B cell (primary cell): ENCODE results near the gene PRR3. TPM values are rescaled to one million over a fixed set of nuclear protein-coding genes. Genes with fewer than 3 reads are reported as not detected.

ENCODE experiments used
- ATAC-seq: fragments of 200-7000 bp; cut with Tn5 transposase; one replicate; pipeline ENCODE4 v1.10.0; 2021; ENCODE audit warnings: low read depth, mild to moderate bottlenecking, moderate number of reproducible peaks, moderate library complexity
- CTCF ChIA-PET: fragments of 350-600 bp; sonication (Branson Sonifier 250); formaldehyde crosslinking; loops from one replicate; lab custom pipeline; 2021; ENCODE audit warnings: antibody characterized with exemption, inconsistent platforms; lab: Charles Lee
- POLR2A ChIA-PET: fragments of 350-600 bp; sonication (Branson Sonifier 250); formaldehyde crosslinking; loops from one replicate; lab custom pipeline; 2021; ENCODE audit warnings: antibody characterized with exemption; lab: Charles Lee
- DNase-seq: peaks from one replicate; pipeline ENCODE4 v3.0.0; 2013
- H2AFZ ChIP-seq: 2 replicates; pipeline ENCODE4 v1.6.1; 2012; ENCODE audit warnings: mild to moderate bottlenecking, low read depth, low read length; ENCODE audit not compliant: insufficient read depth, poor library complexity, severe bottlenecking
- H3K27ac ChIP-seq, 2 donors: 1 replicate in 1 of 2; 2 replicates in 1 of 2; pipeline ENCODE4 v1.5.1; 2012 to 2013; ENCODE audit warnings: low read length in 2 of 2, mild to moderate bottlenecking in 2 of 2, moderate library complexity in 1 of 2
- H3K27me3 ChIP-seq, 4 experiments: fragments of 200-600 bp in 1 of 4; sonication (generic) in 1 of 4; replicated peaks in 1 of 4; 1 replicate in 2 of 4; 2 replicates in 2 of 4; pipeline versions ENCODE4 v1.6.1 to v1.7.0; 2013 to 2016; ENCODE audit warnings: low read length in 3 of 4, mild to moderate bottlenecking in 2 of 4, mixed read lengths in 1 of 4, moderate library complexity in 1 of 4; ENCODE audit not compliant: insufficient read depth in 4 of 4, control insufficient read depth in 3 of 4; ENCODE audit errors: control extremely low read depth in 1 of 4
- H3K36me3 ChIP-seq, 2 experiments: replicated peaks in 1 of 2; 1 replicate in 1 of 2; 2 replicates in 1 of 2; pipeline versions ENCODE4 v1.6.1 to v1.7.1; 2013; ENCODE audit warnings: low read length in 1 of 2; ENCODE audit not compliant: insufficient read depth in 2 of 2, control insufficient read depth in 1 of 2; ENCODE audit errors: control extremely low read depth in 1 of 2, extremely low read depth in 1 of 2
- H3K4me1 ChIP-seq, 2 donors: fragments of 200-600 bp in 1 of 2; sonication (generic) in 1 of 2; 1 replicate in 1 of 2; 2 replicates in 1 of 2; pipeline versions ENCODE4 v1.5.1 to v1.6.1; 2013 to 2017; ENCODE audit warnings: low read length in 2 of 2; ENCODE audit not compliant: control insufficient read depth in 2 of 2, insufficient read depth in 2 of 2
- H3K4me2 ChIP-seq: replicated peaks from 2 replicates; pipeline ENCODE3; 2012; ENCODE audit warnings: mild to moderate bottlenecking, low read depth, low read length; ENCODE audit not compliant: poor library complexity, severe bottlenecking
- H3K4me3 ChIP-seq, 5 experiments: fragments of 200-600 bp in 1 of 5; sonication (generic) in 1 of 5; 1 replicate in 3 of 5; 2 replicates in 2 of 5; pipeline versions ENCODE4 v1.5.1 to v1.7.0; 2011 to 2016; ENCODE audit warnings: low read length in 4 of 5, mild to moderate bottlenecking in 4 of 5, low read depth in 2 of 5, control low read depth in 1 of 5, moderate library complexity in 1 of 5; ENCODE audit not compliant: insufficient read depth in 1 of 5; ENCODE audit errors: control extremely low read depth in 1 of 5, extremely low read depth in 1 of 5
- H3K79me2 ChIP-seq: fragments of 200-600 bp; sonication (generic); one replicate; pipeline ENCODE4 v1.6.0; 2016; ENCODE audit warnings: low read length; ENCODE audit not compliant: control insufficient read depth, insufficient read depth
- H3K9ac ChIP-seq: fragments of 200-600 bp; sonication (generic); 2 replicates; pipeline ENCODE4 v1.6.1; 2017; ENCODE audit warnings: mild to moderate bottlenecking, low read length, moderate library complexity
- H3K9me3 ChIP-seq, 3 donors: one replicate each; pipeline versions ENCODE4 v1.6.1 to v1.7.1; 2013; ENCODE audit warnings: low read length in 2 of 3; ENCODE audit not compliant: control insufficient read depth in 2 of 3, insufficient read depth in 1 of 3; ENCODE audit errors: control extremely low read depth in 1 of 3
- H4K20me1 ChIP-seq: 2 replicates; pipeline ENCODE4 v1.6.0; 2012; ENCODE audit warnings: mild to moderate bottlenecking, low read length; ENCODE audit not compliant: insufficient read depth, control insufficient read depth, poor library complexity, severe bottlenecking
- H3K27ac Mint-ChIP-seq: one replicate; pipeline ENCODE4 v1.8.0; 2021; ENCODE audit warnings: mixed read lengths
- H3K27me3 Mint-ChIP-seq: one replicate; pipeline ENCODE4 v1.8.0; 2021; ENCODE audit warnings: mixed read lengths
- H3K4me1 Mint-ChIP-seq: one replicate; pipeline ENCODE4 v1.8.0; 2021; ENCODE audit warnings: mixed read lengths
- H3K4me3 Mint-ChIP-seq: one replicate; pipeline ENCODE4 v1.8.0; 2021; ENCODE audit warnings: mixed read lengths
- H3K9me3 Mint-ChIP-seq: one replicate; pipeline ENCODE4 v1.8.0; 2022; ENCODE audit warnings: mixed read lengths; ENCODE audit not compliant: insufficient read depth
- EZH2 ChIP-seq: IDR thresholded peaks from 2 replicates; pipeline ENCODE4 v1.6.1; 2012; ENCODE audit warnings: borderline replicate concordance, low read depth, mild to moderate bottlenecking, moderate library complexity, low read length; ENCODE audit not compliant: insufficient read depth, poor library complexity, severe bottlenecking
- WGBS: methylation state at CpG from one replicate; pipeline ENCODE4 v1.1.5; 2013; ENCODE audit warnings: missing lambda C conversion rate; ENCODE audit not compliant: insufficient coverage; 5-methylcytosine and 5-hydroxymethylcytosine counted together
- intact Hi-C: fragments of 100-400 bp; cut with micrococcal nuclease; formaldehyde crosslinking; loops from one replicate; pipeline ENCODE4 v1.10.0; 2022
- polyA plus RNA-seq: library from polyadenylated mRNA; depleted of rRNA; stranded (reverse); fragments of >200 nt; gene quantifications from 2 replicates; pipeline ENCODE4 v1.2.3, GENCODE V29; 2012
- total RNA-seq, 2 donors: library from RNA; stranded (reverse); fragments of 120-200 nt in 1 of 2; gene quantifications; 1 replicate in 1 of 2; 2 replicates in 1 of 2; pipeline versions ENCODE4 v1.2.3 to v1.2.4, GENCODE V29; 2013 to 2022
- TF ChIP-seq, protein P1 (sequence below): fragments of 200-600 bp; IDR thresholded peaks from one replicate; pipeline ENCODE4 v1.8.0; 2022; ENCODE audit warnings: antibody characterized with exemption, mild to moderate bottlenecking

The PRR3 gene
- total and polyA plus RNA-seq, 2 donors (not counting 1 experiment from before 2014, with no cell fraction given): 15.0 to 30.3 TPM

DNA sequence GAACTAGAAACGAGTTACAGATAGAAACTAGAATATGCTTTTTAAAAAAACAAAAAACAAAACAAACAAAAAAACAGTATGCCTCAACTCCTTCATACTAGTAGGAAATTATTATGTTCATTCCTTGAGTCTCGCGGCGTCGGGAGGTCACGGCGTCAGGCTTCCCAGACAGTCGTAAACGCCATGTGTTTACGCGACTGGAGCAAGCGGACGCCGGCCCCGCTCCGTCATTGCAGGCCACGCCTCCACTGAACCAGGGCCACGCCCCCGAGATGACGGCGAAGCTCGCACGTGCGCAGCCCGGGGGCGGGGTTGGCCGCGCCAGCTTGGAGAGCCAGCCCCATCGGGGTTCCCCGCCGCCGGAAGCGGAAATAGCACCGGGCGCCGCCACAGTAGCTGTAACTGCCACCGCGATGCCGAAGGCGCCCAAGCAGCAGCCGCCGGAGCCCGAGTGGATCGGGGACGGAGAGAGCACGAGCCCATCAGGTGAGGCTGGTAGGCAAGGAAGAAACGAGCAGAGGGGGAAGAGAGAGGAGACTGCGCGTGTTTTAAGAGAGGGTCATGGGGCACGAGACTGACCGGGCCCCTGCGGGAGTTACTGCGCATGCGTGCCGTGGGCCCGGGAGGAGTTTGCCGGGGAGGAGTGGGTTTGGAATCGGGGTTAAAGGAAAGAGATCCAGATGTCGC, 14.1 kb downstream of the PRR3 start, which contains the start of gene ABCF1:
ABCF1 (plus strand) TSS at position 368 of the 687 bp plus-strand sequence; CDS start at position 414, 46 bp downstream.
- under 1% methylated on average over 58 of the region's 59 CpGs for WGBS
- ChIA-PET POLR2A (interaction anchor here (0.6 to 2.3 kb wide), 8 partner anchors 11 to 103 kb away, joined by 3 to 19 read pairs (median 4); partner anchors contain the start of genes GNL1, MRPS18B, PPP1R10 and PRR3), CTCF (interaction anchor here (0.6 to 2.7 kb wide), 14 partner anchors 13 to 698 kb away, joined by 3 to 29 read pairs (median 4); no protein-coding TSS in a partner anchor)
- peaks cover 25 to 32% of the 10 kb centered on the region in 2 donors for H3K4me1 ChIP-seq
- H2AFZ ChIP-seq: peak within 1 kb of the TSS; percentile 85
- H4K20me1 ChIP-seq: peaks cover 33% of the 10 kb centered on the region
- H3K4me1 Mint-ChIP-seq: peaks cover 54% of the 10 kb centered on the region
- H3K27ac ChIP-seq: peak within 1 kb of the TSS; percentile 82 to 92
- H3K9ac ChIP-seq: peak within 1 kb of the TSS; percentile 88
- no peaks in the 10 kb centered on the region for H3K9me3 ChIP-seq
- intact Hi-C loops: loop anchor here (1.0 to 5.0 kb wide), 9 partner anchors 15 to 171 kb away; partner anchors contain the start of genes DHX16, FLOT1, GNL1 and IER3
- DNase-seq: peak; percentile 99
- H3K4me3 ChIP-seq: peak within 1 kb of the TSS; percentile 69 to 93 (median 87)
- H3K36me3 ChIP-seq: peaks cover 0 to 4% of the 10 kb centered on the region in 2 experiments
- ATAC-seq: peak; percentile 98
- H3K27me3 ChIP-seq: no peaks in the 10 kb centered on the region
- H3K4me3 Mint-ChIP-seq: peak within 1 kb of the TSS; percentile 96
- TF ChIP-seq EZH2: no peak
- TF ChIP-seq, protein P1, sequence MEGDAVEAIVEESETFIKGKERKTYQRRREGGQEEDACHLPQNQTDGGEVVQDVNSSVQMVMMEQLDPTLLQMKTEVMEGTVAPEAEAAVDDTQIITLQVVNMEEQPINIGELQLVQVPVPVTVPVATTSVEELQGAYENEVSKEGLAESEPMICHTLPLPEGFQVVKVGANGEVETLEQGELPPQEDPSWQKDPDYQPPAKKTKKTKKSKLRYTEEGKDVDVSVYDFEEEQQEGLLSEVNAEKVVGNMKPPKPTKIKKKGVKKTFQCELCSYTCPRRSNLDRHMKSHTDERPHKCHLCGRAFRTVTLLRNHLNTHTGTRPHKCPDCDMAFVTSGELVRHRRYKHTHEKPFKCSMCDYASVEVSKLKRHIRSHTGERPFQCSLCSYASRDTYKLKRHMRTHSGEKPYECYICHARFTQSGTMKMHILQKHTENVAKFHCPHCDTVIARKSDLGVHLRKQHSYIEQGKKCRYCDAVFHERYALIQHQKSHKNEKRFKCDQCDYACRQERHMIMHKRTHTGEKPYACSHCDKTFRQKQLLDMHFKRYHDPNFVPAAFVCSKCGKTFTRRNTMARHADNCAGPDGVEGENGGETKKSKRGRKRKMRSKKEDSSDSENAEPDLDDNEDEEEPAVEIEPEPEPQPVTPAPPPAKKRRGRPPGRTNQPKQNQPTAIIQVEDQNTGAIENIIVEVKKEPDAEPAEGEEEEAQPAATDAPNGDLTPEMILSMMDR: no peak
- H3K27me3 Mint-ChIP-seq: no peaks in the 10 kb centered on the region
- H3K4me2 ChIP-seq: peak within 1 kb of the TSS; percentile 72
- peak within 1 kb of the TSS; percentile 93 for H3K27ac Mint-ChIP-seq
- peaks cover 70% of the 10 kb centered on the region for H3K79me2 ChIP-seq
- no peaks in the 10 kb centered on the region for H3K9me3 Mint-ChIP-seq
